Right cardiac atrium (tissue), 5 donors: ENCODE data around the gene PJA1. TPM values are rescaled to one million over a fixed set of nuclear protein-coding genes. Genes with fewer than 3 reads are reported as not detected.

Source experiments
- ATAC-seq, 2 donors: fragments of 200-7000 bp; cut with Tn5 transposase; one replicate each; pipeline versions ENCODE4 v1.8.0 to v1.9.1; 2020; ENCODE audit warnings: moderate library complexity in 2 of 2, mild to moderate bottlenecking in 1 of 2
- DNase-seq, 3 donors: peaks; one replicate each; pipeline ENCODE4 v3.0.0-alpha.2; 2020
- H3K27ac ChIP-seq: one replicate; pipeline ENCODE4 v1.5.1; 2013; ENCODE audit warnings: mild to moderate bottlenecking, low read length, control low read depth, moderate library complexity
- H3K27me3 ChIP-seq: one replicate; pipeline ENCODE4 v1.6.1; 2013; ENCODE audit not compliant: control insufficient read depth, insufficient read depth
- H3K4me1 ChIP-seq: one replicate; pipeline ENCODE4 v1.6.1; 2013; ENCODE audit warnings: low read length; ENCODE audit not compliant: control insufficient read depth, insufficient read depth
- H3K4me3 ChIP-seq: one replicate; pipeline ENCODE4 v1.5.1; 2013; ENCODE audit warnings: low read length, control low read depth
- H3K9me3 ChIP-seq: one replicate; pipeline ENCODE4 v1.6.1; 2013; ENCODE audit warnings: low read length; ENCODE audit not compliant: control insufficient read depth
- WGBS: extraction: QIAGEN DNeasy Blood & Tissue Kit; methylation state at CpG from one replicate; pipeline ENCODE4 v1.1.7; 2013; 5-methylcytosine and 5-hydroxymethylcytosine counted together
- intact Hi-C, 4 donors: fragments of 100-400 bp; cut with DNase I; formaldehyde crosslinking; loops; one replicate each; pipeline versions ENCODE4 v1.11.0 to v1.14.0; 2022 to 2023
- polyA plus RNA-seq: library from polyadenylated mRNA; stranded (reverse); fragments of 200-250 nt; gene quantifications from one replicate; pipeline ENCODE4 v1.2.3, GENCODE V29; 2013
- total RNA-seq, 4 donors: library from RNA; stranded (reverse); fragmentation: NEBNext Ultra II Directional; extraction: Animal tissue kit (Norgen Biotek cat#: 25700); gene quantifications; one replicate each; pipeline ENCODE4 v1.2.1, GENCODE V29; 2021
- donor health status: healthy with polysubstance abuse.
- donor health status: DM: no; HTN: yes; CAD: no.
- donor health status: DM: no; HTN: no; CAD: no.
- donor health status: DM: no; HTN: yes; CAD: no; lungs with severe emphysema.
- donor health status: DM: yes; HTN: yes; CAD: no.

Gene PJA1
- total and polyA plus RNA-seq, 5 donors: 12.3 to 20.8 (median 17.0) TPM

- H3K27ac ChIP-seq: no peak overlapping the region
- no peaks in the 10 kb centered on the region for H3K4me1 ChIP-seq
- ATAC-seq (no peak), DNase-seq (no peak)
- intact Hi-C loops: no loop called here
- 76% methylated on average over 3 of the region's 3 CpGs for WGBS
- no peaks in the 10 kb centered on the region for H3K27me3 ChIP-seq
- no peaks in the 10 kb centered on the region for H3K9me3 ChIP-seq
- no peak overlapping the region for H3K4me3 ChIP-seq
These were observed 7.7 kb upstream of the PJA1 start for GRCh38 chrX:69172937-69173336.

GRCh38 chrX:69170319-69170718 lies 5.1 kb upstream of the PJA1 start:
- ATAC-seq (no peak), DNase-seq (no peak)
- Histone ChIP-seq H3K27me3 (no peaks in the 10 kb centered on the region), H3K9me3 (no peaks in the 10 kb centered on the region), H3K27ac (no peak overlapping the region), H3K4me1 (no peaks in the 10 kb centered on the region), H3K4me3 (no peak overlapping the region)
- intact Hi-C loops: no loop called here

GRCh38 chrX:69163936-69164741 lies 1.1 kb downstream of the PJA1 start:
- H3K27me3 ChIP-seq: no peaks in the 10 kb centered on the region
- peak; percentile 26 to 74 (median 72) for DNase-seq
- H3K4me3 ChIP-seq: peak overlapping the region; percentile 66
- intact Hi-C loops: loop anchor here in 1 of 4 donors (5.0 kb wide), 1 partner anchor 342 kb away; no protein-coding TSS in a partner anchor
- H3K4me1 ChIP-seq: no peaks in the 10 kb centered on the region
- WGBS: 12% methylated on average over 23 of the region's 23 CpGs
- peak; percentile 80 to 82 for ATAC-seq
- no peaks in the 10 kb centered on the region for H3K9me3 ChIP-seq
- no peak overlapping the region for H3K27ac ChIP-seq

GRCh38 chrX:69162361-69162865 lies 2.8 kb downstream of the PJA1 start:
- H3K27ac ChIP-seq: no peak overlapping the region
- H3K9me3 ChIP-seq: no peaks in the 10 kb centered on the region
- intact Hi-C loops: loop anchor here in 1 of 4 donors (5.0 kb wide), 1 partner anchor 340 kb away; no protein-coding TSS in a partner anchor
- ATAC-seq: no peak
- H3K4me1 ChIP-seq: peaks cover 4% of the 10 kb centered on the region
- 85% methylated on average over 9 of the region's 9 CpGs for WGBS
- no peaks in the 10 kb centered on the region for H3K27me3 ChIP-seq
- DNase-seq: no peak
- no peak overlapping the region for H3K4me3 ChIP-seq

GRCh38 chrX:69161786-69162349 lies 3.4 kb downstream of the PJA1 start:
- DNase-seq (no peak), ATAC-seq (no peak)
- intact Hi-C loops: loop anchor here in 1 of 4 donors (5.0 kb wide), 1 partner anchor 340 kb away; no protein-coding TSS in a partner anchor

GRCh38 chrX:69161371-69161770 lies 3.9 kb downstream of the PJA1 start:
- DNase-seq (no peak), ATAC-seq (no peak)
- Histone ChIP-seq H3K27me3 (no peaks in the 10 kb centered on the region), H3K9me3 (no peaks in the 10 kb centered on the region), H3K4me3 (no peak overlapping the region), H3K27ac (no peak overlapping the region), H3K4me1 (peaks cover 4% of the 10 kb centered on the region)
- WGBS: 86% methylated on average over 10 of the region's 10 CpGs
- intact Hi-C loops: loop anchor here in 1 of 4 donors (5.0 kb wide), 1 partner anchor 339 kb away; no protein-coding TSS in a partner anchor

More at GRCh38 chrX:69161786-69162349, 3.4 kb downstream of the PJA1 start:
- Histone ChIP-seq H3K4me1 (peaks cover 4% of the 10 kb centered on the region), H3K27me3 (no peaks in the 10 kb centered on the region), H3K27ac (no peak overlapping the region), H3K9me3 (no peaks in the 10 kb centered on the region), H3K4me3 (no peak overlapping the region)
- WGBS: 86% methylated on average over 26 of the region's 26 CpGs

- WGBS: 36% methylated on average over 13 of the region's 13 CpGs
- intact Hi-C loops: loop anchor here in 2 of 4 donors (10.0 kb wide), 2 partner anchors 56 to 126 kb away; no protein-coding TSS in a partner anchor
- H3K4me3 ChIP-seq: no peak overlapping the region
These were observed 6.9 kb downstream of the PJA1 start for GRCh38 chrX:69158166-69158980.

GRCh38 chrX:69156638-69157037 lies 8.6 kb downstream of the PJA1 start:
- H3K9me3 ChIP-seq: no peaks in the 10 kb centered on the region
- DNase-seq (no peak), ATAC-seq (no peak)
- WGBS: 86% methylated on average over 5 of the region's 5 CpGs
- H3K27me3 ChIP-seq: no peaks in the 10 kb centered on the region
- no peak overlapping the region for H3K27ac ChIP-seq
- peaks cover 4% of the 10 kb centered on the region for H3K4me1 ChIP-seq
- intact Hi-C loops: loop anchor here in 2 of 4 donors (10.0 kb wide), 2 partner anchors 58 to 128 kb away; no protein-coding TSS in a partner anchor
- H3K4me3 ChIP-seq: no peak overlapping the region

More at GRCh38 chrX:69158166-69158980, 6.9 kb downstream of the PJA1 start:
- peak; percentile 70 to 77 for ATAC-seq
- H3K27ac ChIP-seq: no peak overlapping the region
- H3K27me3 ChIP-seq: no peaks in the 10 kb centered on the region
- peaks cover 4% of the 10 kb centered on the region for H3K4me1 ChIP-seq
- no peaks in the 10 kb centered on the region for H3K9me3 ChIP-seq
- DNase-seq: peak; percentile 70 to 87 (median 75)

GRCh38 chrX:69155786-69156520 lies 9.3 kb downstream of the PJA1 start:
- H3K27me3 ChIP-seq: no peaks in the 10 kb centered on the region
- intact Hi-C loops: loop anchor here in 2 of 4 donors (10.0 kb wide), 2 partner anchors 59 to 129 kb away; no protein-coding TSS in a partner anchor

GRCh38 chrX:69154051-69154450 lies 11.2 kb downstream of the PJA1 start:
- intact Hi-C loops: loop anchor here in 2 of 4 donors (10.0 kb wide), 2 partner anchors 61 to 131 kb away; no protein-coding TSS in a partner anchor
- Histone ChIP-seq H3K4me3 (no peak overlapping the region), H3K27me3 (no peaks in the 10 kb centered on the region), H3K9me3 (no peaks in the 10 kb centered on the region), H3K27ac (no peak overlapping the region), H3K4me1 (peaks cover 4% of the 10 kb centered on the region)
- ATAC-seq (no peak), DNase-seq (no peak)
- 94% methylated on average over 6 of the region's 6 CpGs for WGBS

More at GRCh38 chrX:69155786-69156520, 9.3 kb downstream of the PJA1 start:
- no peak for DNase-seq
- no peaks in the 10 kb centered on the region for H3K9me3 ChIP-seq
- no peak overlapping the region for H3K4me3 ChIP-seq
- WGBS: 87% methylated on average over 5 of the region's 5 CpGs
- ATAC-seq: no peak
- H3K4me1 ChIP-seq: peaks cover 4% of the 10 kb centered on the region
- H3K27ac ChIP-seq: no peak overlapping the region
